ENCODE results near the gene WFIKKN1. TPM values are rescaled to one million over a fixed set of nuclear protein-coding genes. Genes with fewer than 3 reads are reported as not detected.

Gene WFIKKN1
- total RNA-seq, 2 donors from 2014 or later = 7.7 to 11.6 TPM

DNA sequence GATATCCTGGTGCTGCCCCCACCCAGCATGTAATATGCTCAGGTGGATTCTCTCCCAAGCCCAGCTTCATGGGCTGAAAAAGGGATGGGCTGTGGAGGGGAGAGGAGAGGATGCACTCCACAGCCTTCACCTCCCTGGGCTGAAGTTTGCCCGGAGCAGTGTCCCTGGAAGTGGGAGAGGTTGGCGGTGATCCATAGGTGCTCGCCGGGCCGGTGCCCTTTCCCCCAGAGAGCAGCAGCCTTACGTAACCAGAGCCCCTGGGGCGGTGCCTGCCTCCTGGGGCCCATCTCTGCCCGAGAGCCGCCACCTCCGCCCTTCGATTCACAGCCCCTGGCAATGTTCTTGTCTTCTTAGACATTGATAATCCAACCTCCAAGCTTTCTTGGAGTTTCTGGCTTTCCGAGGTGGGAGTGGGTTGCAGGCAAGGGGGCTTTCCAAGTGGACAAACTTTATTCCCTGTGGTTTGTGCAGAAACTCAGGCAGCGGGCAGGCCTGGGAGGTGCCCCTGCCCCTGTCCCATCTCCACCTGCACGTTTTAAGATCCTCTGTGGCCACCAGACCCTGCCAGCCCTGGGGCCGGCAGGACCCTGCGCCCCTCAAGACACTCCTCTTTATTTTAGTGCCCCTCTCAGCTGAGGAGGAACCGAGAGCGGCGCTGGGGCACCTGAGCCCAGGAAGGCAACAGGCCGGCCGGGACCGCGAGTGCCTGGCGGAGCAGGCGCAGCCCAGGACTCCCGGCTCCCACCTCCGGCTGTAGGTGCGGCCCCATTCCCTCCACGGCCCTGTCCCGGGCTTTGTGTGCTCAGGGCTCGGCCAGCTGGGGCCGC lies 15.3 kb downstream of the WFIKKN1 start:
- H3K27ac Mint-ChIP-seq = no peak overlapping the region
- 94 to 95% methylated on average over 24 to 32 of the region's 32 CpGs for WGBS, 2 experiments (ENCODE audit: insufficient coverage in 1 of 2, insufficient read length in 1 of 2)
- no peaks in the 10 kb centered on the region for H3K9me3 Mint-ChIP-seq
- Histone ChIP-seq H3K9ac (ENCODE audit: extremely low read depth, low read length, poor library complexity, severe bottlenecking) (no peak overlapping the region), H3K36me3 (ENCODE audit: control insufficient read depth, insufficient read depth, low read length) (no peaks in the 10 kb centered on the region), H3K27me3 (ENCODE audit: control insufficient read depth, insufficient read depth, low read length, poor library complexity, severe bottlenecking) (no peaks in the 10 kb centered on the region), H3K27ac (ENCODE audit: low read depth, low read length) (no peak overlapping the region), H3K4me3 (ENCODE audit: low read length) (no peak overlapping the region), H3K9me3 (ENCODE audit: control insufficient read depth, low read length) (no peaks in the 10 kb centered on the region), H3K4me1 (ENCODE audit: control insufficient read depth, insufficient read depth, low read length) (no peaks in the 10 kb centered on the region)
- H3K36me3 Mint-ChIP-seq (ENCODE audit: low read depth) = no peaks in the 10 kb centered on the region
- no peaks in the 10 kb centered on the region for H3K4me1 Mint-ChIP-seq
- DNase-seq = no peak
- H3K27me3 Mint-ChIP-seq (ENCODE audit: insufficient read depth) = no peaks in the 10 kb centered on the region
- no peak overlapping the region for H3K4me3 Mint-ChIP-seq
- TF ChIP-seq, protein P1, sequence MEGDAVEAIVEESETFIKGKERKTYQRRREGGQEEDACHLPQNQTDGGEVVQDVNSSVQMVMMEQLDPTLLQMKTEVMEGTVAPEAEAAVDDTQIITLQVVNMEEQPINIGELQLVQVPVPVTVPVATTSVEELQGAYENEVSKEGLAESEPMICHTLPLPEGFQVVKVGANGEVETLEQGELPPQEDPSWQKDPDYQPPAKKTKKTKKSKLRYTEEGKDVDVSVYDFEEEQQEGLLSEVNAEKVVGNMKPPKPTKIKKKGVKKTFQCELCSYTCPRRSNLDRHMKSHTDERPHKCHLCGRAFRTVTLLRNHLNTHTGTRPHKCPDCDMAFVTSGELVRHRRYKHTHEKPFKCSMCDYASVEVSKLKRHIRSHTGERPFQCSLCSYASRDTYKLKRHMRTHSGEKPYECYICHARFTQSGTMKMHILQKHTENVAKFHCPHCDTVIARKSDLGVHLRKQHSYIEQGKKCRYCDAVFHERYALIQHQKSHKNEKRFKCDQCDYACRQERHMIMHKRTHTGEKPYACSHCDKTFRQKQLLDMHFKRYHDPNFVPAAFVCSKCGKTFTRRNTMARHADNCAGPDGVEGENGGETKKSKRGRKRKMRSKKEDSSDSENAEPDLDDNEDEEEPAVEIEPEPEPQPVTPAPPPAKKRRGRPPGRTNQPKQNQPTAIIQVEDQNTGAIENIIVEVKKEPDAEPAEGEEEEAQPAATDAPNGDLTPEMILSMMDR (conservative IDR thresholded peaks at IDR 0.05) = no peak

DNA sequence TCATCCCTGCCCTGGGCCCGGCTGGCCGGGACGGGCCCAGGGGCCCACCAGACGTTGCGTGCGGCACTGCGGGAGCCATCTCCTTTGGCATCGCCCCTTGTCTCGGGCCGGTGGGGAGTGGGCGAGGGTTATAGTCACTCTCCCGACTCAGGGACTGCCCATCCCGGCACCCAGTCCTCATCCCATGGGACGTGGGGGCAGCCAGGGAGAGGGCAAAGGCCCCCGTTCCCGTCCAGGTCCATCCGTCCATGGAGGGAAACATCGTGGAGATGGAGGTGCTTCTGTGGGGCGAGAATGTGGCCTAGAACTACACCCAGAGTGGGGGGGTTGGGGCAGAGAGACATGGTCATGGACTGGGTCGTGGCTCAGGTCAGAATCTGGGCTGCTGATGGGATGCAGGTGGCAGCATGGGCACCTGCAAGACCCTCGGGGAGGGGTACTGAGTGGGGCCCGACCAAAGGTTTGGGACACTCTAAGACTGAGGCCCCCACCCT lies 15.9 kb downstream of the WFIKKN1 start:
- H3K4me1 ChIP-seq (ENCODE audit: control insufficient read depth, insufficient read depth, low read length) = no peaks in the 10 kb centered on the region
- no peaks in the 10 kb centered on the region for H3K36me3 ChIP-seq (ENCODE audit: control insufficient read depth, insufficient read depth, low read length)
- Mint-ChIP-seq H3K27ac (no peak overlapping the region), H3K9me3 (no peaks in the 10 kb centered on the region), H3K27me3 (ENCODE audit: insufficient read depth) (no peaks in the 10 kb centered on the region), H3K36me3 (ENCODE audit: low read depth) (no peaks in the 10 kb centered on the region), H3K4me3 (no peak overlapping the region), H3K4me1 (no peaks in the 10 kb centered on the region)
- H3K27ac ChIP-seq (ENCODE audit: low read depth, low read length) = no peak overlapping the region
- no peaks in the 10 kb centered on the region for H3K9me3 ChIP-seq (ENCODE audit: control insufficient read depth, low read length)
- no peak for DNase-seq
- TF ChIP-seq, protein P1 (conservative IDR thresholded peaks at IDR 0.05) = no peak
- WGBS, 2 experiments (ENCODE audit: insufficient coverage in 1 of 2, insufficient read length in 1 of 2) = 93 to 96% methylated on average over 2 to 22 of the region's 22 CpGs
- no peak overlapping the region for H3K9ac ChIP-seq (ENCODE audit: extremely low read depth, low read length, poor library complexity, severe bottlenecking)
- no peaks in the 10 kb centered on the region for H3K27me3 ChIP-seq (ENCODE audit: control insufficient read depth, insufficient read depth, low read length, poor library complexity, severe bottlenecking)
- H3K4me3 ChIP-seq (ENCODE audit: low read length) = no peak overlapping the region

DNA sequence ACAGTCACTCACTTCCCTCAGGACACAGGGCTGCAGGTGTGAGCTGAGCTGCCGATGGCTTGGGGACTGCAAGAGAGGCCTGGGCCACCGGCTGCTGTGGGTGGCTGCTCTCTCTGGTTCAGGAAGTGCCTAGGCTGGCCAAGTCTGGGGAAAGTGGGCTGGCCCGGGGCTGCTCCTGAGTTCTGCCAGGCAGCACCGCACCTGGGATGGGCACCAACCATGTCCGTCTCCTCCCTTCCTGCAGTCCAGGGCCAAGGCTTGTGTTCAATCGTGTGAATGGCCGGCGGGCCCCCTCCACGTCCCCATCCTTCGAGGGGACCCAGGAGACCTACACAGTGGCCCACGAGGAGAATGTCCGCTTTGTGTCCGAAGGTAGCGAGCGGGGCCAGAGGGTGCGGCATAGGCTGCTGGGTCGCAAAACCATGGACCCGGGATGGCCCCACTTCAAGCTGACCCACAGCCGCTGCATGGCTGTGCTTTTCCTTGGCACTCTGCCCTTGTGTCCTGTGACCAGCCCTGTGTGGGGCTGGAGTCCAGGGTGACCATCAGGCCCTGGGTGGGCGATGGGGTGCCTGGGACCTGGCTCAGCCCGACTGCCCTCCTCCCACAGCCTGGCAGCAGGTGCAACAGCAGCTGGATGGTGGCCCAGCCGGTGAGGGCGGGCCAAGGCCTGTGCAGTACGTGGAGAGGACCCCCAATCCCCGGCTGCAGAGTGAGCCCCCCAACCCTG lies 16.6 kb downstream of the WFIKKN1 start:
- H3K9ac ChIP-seq (ENCODE audit: extremely low read depth, low read length, poor library complexity, severe bottlenecking) = no peak overlapping the region
- Mint-ChIP-seq H3K36me3 (ENCODE audit: low read depth) (no peaks in the 10 kb centered on the region), H3K27me3 (ENCODE audit: insufficient read depth) (no peaks in the 10 kb centered on the region), H3K9me3 (no peaks in the 10 kb centered on the region), H3K4me3 (no peak overlapping the region), H3K27ac (no peak overlapping the region), H3K4me1 (no peaks in the 10 kb centered on the region)
- H3K27ac ChIP-seq (ENCODE audit: low read depth, low read length) = no peak overlapping the region
- no peaks in the 10 kb centered on the region for H3K27me3 ChIP-seq (ENCODE audit: control insufficient read depth, insufficient read depth, low read length, poor library complexity, severe bottlenecking)
- H3K36me3 ChIP-seq (ENCODE audit: control insufficient read depth, insufficient read depth, low read length) = no peaks in the 10 kb centered on the region
- TF ChIP-seq, protein P1 (conservative IDR thresholded peaks at IDR 0.05) = no peak
- 93 to 99% methylated on average over 19 to 24 of the region's 25 CpGs for WGBS, 2 experiments (ENCODE audit: insufficient coverage in 1 of 2, insufficient read length in 1 of 2)
- DNase-seq = no peak
- H3K4me1 ChIP-seq (ENCODE audit: control insufficient read depth, insufficient read depth, low read length) = no peaks in the 10 kb centered on the region
- no peak overlapping the region for H3K4me3 ChIP-seq (ENCODE audit: low read length)
- no peaks in the 10 kb centered on the region for H3K9me3 ChIP-seq (ENCODE audit: control insufficient read depth, low read length)
